Stomach (tissue), 4 donors: Measurements from ENCODE around the gene QPRT.

ENCODE experiments used
- CTCF ChIP-seq, 7 experiments: fragments of 450-650 bp in 4 of 7; fragments of 200-600 bp in 3 of 7; sonication (generic) in 3 of 7; IDR thresholded peaks; one replicate each; pipeline ENCODE4 v1.5.1; 2016 to 2019; ENCODE audit warnings: antibody characterized with exemption in 7 of 7, control low read depth in 2 of 7, mild to moderate bottlenecking in 1 of 7
- EP300 ChIP-seq: sonication (generic); formaldehyde crosslinking; IDR thresholded peaks from one replicate; pipeline ENCODE4 v1.6.1; 2017; ENCODE audit warnings: antibody characterized with exemption
- POLR2A ChIP-seq, 4 donors: fragments of 450-650 bp; IDR thresholded peaks; one replicate each; pipeline ENCODE4 v1.6.1; 2016; ENCODE audit warnings: antibody characterized with exemption in 4 of 4, control low read depth in 2 of 4, mild to moderate bottlenecking in 1 of 4, moderate library complexity in 1 of 4

DNA sequence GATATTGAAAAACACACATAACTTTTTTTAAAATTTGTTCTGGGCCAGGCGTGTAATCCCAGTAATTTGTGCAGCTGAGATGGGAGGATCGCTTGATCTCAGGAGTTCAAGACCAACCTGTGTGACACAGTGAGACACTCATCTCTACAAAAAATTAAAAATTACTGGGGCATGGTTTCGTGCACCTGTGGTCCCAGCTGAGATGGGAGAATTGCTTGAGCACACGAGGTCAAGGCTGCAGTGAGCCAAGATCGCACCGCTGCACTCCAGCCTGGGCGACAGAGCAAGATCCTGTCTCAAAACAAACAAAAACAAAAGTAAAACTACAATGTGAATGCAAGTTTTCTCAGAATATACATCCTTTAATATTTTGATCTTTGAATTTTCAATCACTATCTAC lies 51.7 kb downstream of the QPRT start:
- TF ChIP-seq CTCF (IDR thresholded peaks at IDR 0.05): no peak
- no peak for TF ChIP-seq EP300
- no peak for TF ChIP-seq POLR2A (IDR thresholded peaks at IDR 0.05)
